Trophoblast cell (in vitro differentiated cells and primary cell): ENCODE results near the gene HOXD10.

ENCODE experiments used
- DNase-seq, 2 donors: peaks; one replicate each; pipeline ENCODE4 v3.0.0-alpha.2; 2016
- H2AFZ ChIP-seq: 2 replicates; pipeline ENCODE4 v1.6.1; 2013; ENCODE audit warnings: low read length, moderate library complexity, mild to moderate bottlenecking; ENCODE audit not compliant: insufficient read depth, poor library complexity
- H2AK5ac ChIP-seq: 2 replicates; pipeline ENCODE4 v1.6.1; 2013; ENCODE audit warnings: mild to moderate bottlenecking, low read length
- H2BK120ac ChIP-seq: 2 replicates; pipeline ENCODE4 v1.6.1; 2013; ENCODE audit warnings: low read length, mild to moderate bottlenecking, moderate library complexity; ENCODE audit not compliant: insufficient read depth, poor library complexity
- H2BK12ac ChIP-seq: 2 replicates; pipeline ENCODE4 v1.6.1; 2013; ENCODE audit warnings: mild to moderate bottlenecking, low read length, moderate library complexity
- H2BK5ac ChIP-seq: 2 replicates; pipeline ENCODE4 v1.6.1; 2013; ENCODE audit warnings: low read length, low read depth, moderate library complexity, mild to moderate bottlenecking; ENCODE audit not compliant: poor library complexity
- H3K14ac ChIP-seq: 2 replicates; pipeline ENCODE4 v1.6.1; 2013; ENCODE audit warnings: mild to moderate bottlenecking, low read length
- H3K18ac ChIP-seq: 2 replicates; pipeline ENCODE4 v1.6.1; 2013; ENCODE audit warnings: mild to moderate bottlenecking, low read length
- H3K23ac ChIP-seq: 2 replicates; pipeline ENCODE4 v1.6.1; 2013; ENCODE audit warnings: low read length
- H3K27ac ChIP-seq: 2 replicates; pipeline ENCODE4 v1.5.1; 2013; ENCODE audit warnings: low read depth, mild to moderate bottlenecking, inconsistent platforms, low read length, moderate library complexity
- H3K27me3 ChIP-seq: 2 replicates; pipeline ENCODE4 v1.6.1; 2013; ENCODE audit warnings: inconsistent platforms, mild to moderate bottlenecking, low read length, moderate library complexity; ENCODE audit not compliant: insufficient read depth
- H3K36me3 ChIP-seq, 2 experiments: 1 replicate in 1 of 2; 2 replicates in 1 of 2; pipeline ENCODE4 v1.6.1; 2013; ENCODE audit warnings: low read length in 2 of 2, mild to moderate bottlenecking in 2 of 2, moderate library complexity in 1 of 2; ENCODE audit not compliant: insufficient read depth in 2 of 2, control insufficient read depth in 1 of 2
- H3K4ac ChIP-seq: 2 replicates; pipeline ENCODE4 v1.6.1; 2013; ENCODE audit warnings: low read depth, mild to moderate bottlenecking, low read length, moderate library complexity
- H3K4me1 ChIP-seq, 2 experiments: 1 replicate in 1 of 2; 2 replicates in 1 of 2; pipeline ENCODE4 v1.6.1; 2013; ENCODE audit warnings: low read length in 2 of 2, mild to moderate bottlenecking in 2 of 2, moderate library complexity in 1 of 2; ENCODE audit not compliant: insufficient read depth in 2 of 2, control insufficient read depth in 1 of 2
- H3K4me2 ChIP-seq: 2 replicates; pipeline ENCODE4 v1.6.1; 2013; ENCODE audit warnings: inconsistent platforms, mild to moderate bottlenecking, low read length, moderate library complexity
- H3K4me3 ChIP-seq: 2 replicates; pipeline ENCODE4 v1.5.1; 2013; ENCODE audit warnings: mild to moderate bottlenecking, low read depth, low read length, inconsistent platforms
- H3K79me1 ChIP-seq: one replicate; pipeline ENCODE4 v1.6.1; 2013; ENCODE audit warnings: low read length
- H3K79me2 ChIP-seq: 2 replicates; pipeline ENCODE4 v1.6.1; 2013; ENCODE audit warnings: low read length, mild to moderate bottlenecking; ENCODE audit not compliant: control insufficient read depth, insufficient read depth, poor library complexity
- H3K9ac ChIP-seq: 2 replicates; pipeline ENCODE4 v1.6.1; 2013; ENCODE audit warnings: mild to moderate bottlenecking, low read length
- H3K9me3 ChIP-seq: 2 replicates; pipeline ENCODE4 v1.6.1; 2013; ENCODE audit warnings: low read depth, mild to moderate bottlenecking, control low read depth, inconsistent platforms, low read length; ENCODE audit not compliant: insufficient read depth
- H4K12ac ChIP-seq: 2 replicates; pipeline ENCODE4 v1.6.1; 2013; ENCODE audit warnings: low read depth, mild to moderate bottlenecking, low read length, moderate library complexity
- H4K8ac ChIP-seq: 2 replicates; pipeline ENCODE4 v1.6.1; 2013; ENCODE audit warnings: low read depth, mild to moderate bottlenecking, low read length, moderate library complexity
- H4K91ac ChIP-seq: one replicate; pipeline ENCODE4 v1.6.1; 2013; ENCODE audit warnings: low read depth, mild to moderate bottlenecking, low read length, moderate library complexity
- WGBS: extraction: QIAGEN DNeasy Blood & Tissue Kit; methylation state at CpG from one replicate; pipeline ENCODE4 v1.1.7; 2013; ENCODE audit warnings: missing lambda C conversion rate; ENCODE audit not compliant: insufficient read length, insufficient coverage; ENCODE audit errors: extremely low coverage; 5-methylcytosine and 5-hydroxymethylcytosine counted together

Gene HOXD10

GRCh38 chr2:176105730-176106580 lies 10.6 kb upstream of the HOXD10 start:
- Histone ChIP-seq H3K14ac (no peak overlapping the region), H3K9ac (no peak overlapping the region), H3K79me1 (peaks cover 4% of the 10 kb centered on the region), H3K27me3 (peaks cover 84% of the 10 kb centered on the region), H3K18ac (no peak overlapping the region), H3K9me3 (peaks cover 7% of the 10 kb centered on the region), H2AFZ (no peak overlapping the region), H3K4me3 (peak overlapping the region; percentile 26), H2BK120ac (no peak overlapping the region), H2BK12ac (no peak overlapping the region), H3K4me1 (peaks cover 7 to 13% of the 10 kb centered on the region in 2 experiments), H3K27ac (no peak overlapping the region), H4K12ac (no peak overlapping the region), H3K36me3 (no peaks in the 10 kb centered on the region), H3K4ac (no peak overlapping the region), H4K91ac (no peak overlapping the region), H2AK5ac (no peak overlapping the region), H4K8ac (no peak overlapping the region), H3K23ac (no peak overlapping the region), H3K79me2 (no peaks in the 10 kb centered on the region), H2BK5ac (no peak overlapping the region), H3K4me2 (peak overlapping the region; percentile 60)
- DNase-seq: no peak
- no CpG with 5 or more reads among the region's 25 CpGs for WGBS

GRCh38 chr2:176106581-176107539 lies 9.7 kb upstream of the HOXD10 start, which contains the start of gene HOXD11:
Gene HOXD11, plus strand, starts transcription at chr2:176107280. Its CDS starts 76 bp downstream, at chr2:176107356.
- Histone ChIP-seq H2BK120ac (no peak within 1 kb of the TSS), H3K27ac (no peak within 1 kb of the TSS), H3K4ac (no peak within 1 kb of the TSS), H2AK5ac (no peak within 1 kb of the TSS), H4K91ac (no peak within 1 kb of the TSS), H4K8ac (no peak within 1 kb of the TSS), H3K4me1 (peaks cover 7 to 13% of the 10 kb centered on the region in 2 experiments), H3K36me3 (no peaks in the 10 kb centered on the region), H3K4me2 (peak within 1 kb of the TSS; percentile 60), H4K12ac (no peak within 1 kb of the TSS), H2BK12ac (no peak within 1 kb of the TSS), H3K9me3 (peaks cover 8% of the 10 kb centered on the region), H3K23ac (no peak within 1 kb of the TSS), H3K9ac (no peak within 1 kb of the TSS), H2BK5ac (no peak within 1 kb of the TSS), H3K27me3 (peaks cover 76% of the 10 kb centered on the region), H3K79me2 (no peaks in the 10 kb centered on the region), H3K79me1 (peaks cover 4% of the 10 kb centered on the region), H3K18ac (no peak within 1 kb of the TSS), H3K14ac (no peak within 1 kb of the TSS), H3K4me3 (peak within 1 kb of the TSS; percentile 60), H2AFZ (no peak within 1 kb of the TSS)
- DNase-seq: peak; percentile 15 to 51
- WGBS: no CpG with 5 or more reads among the region's 85 CpGs

GRCh38 chr2:176107731-176108181 lies 8.8 kb upstream of the HOXD10 start:
- Histone ChIP-seq H3K4ac (no peak overlapping the region), H3K9ac (no peak overlapping the region), H3K79me1 (peaks cover 4% of the 10 kb centered on the region), H2AK5ac (no peak overlapping the region), H3K18ac (no peak overlapping the region), H4K12ac (no peak overlapping the region), H3K27me3 (peaks cover 78% of the 10 kb centered on the region), H3K23ac (no peak overlapping the region), H3K14ac (no peak overlapping the region), H2AFZ (no peak overlapping the region), H2BK5ac (no peak overlapping the region), H3K79me2 (no peaks in the 10 kb centered on the region), H2BK120ac (no peak overlapping the region), H3K4me2 (peak overlapping the region; percentile 44), H3K4me3 (no peak overlapping the region), H4K8ac (no peak overlapping the region), H2BK12ac (no peak overlapping the region), H3K36me3 (no peaks in the 10 kb centered on the region), H3K9me3 (peaks cover 14% of the 10 kb centered on the region), H4K91ac (no peak overlapping the region), H3K27ac (no peak overlapping the region), H3K4me1 (peaks cover 7 to 13% of the 10 kb centered on the region in 2 experiments)
- no peak for DNase-seq
- no CpG with 5 or more reads among the region's 59 CpGs for WGBS

GRCh38 chr2:176109192-176109901 lies 7.2 kb upstream of the HOXD10 start:
- Histone ChIP-seq H2BK12ac (no peak overlapping the region), H3K27ac (no peak overlapping the region), H2BK5ac (no peak overlapping the region), H3K9me3 (peaks cover 15% of the 10 kb centered on the region), H3K79me2 (no peaks in the 10 kb centered on the region), H3K9ac (no peak overlapping the region), H3K18ac (no peak overlapping the region), H3K4ac (no peak overlapping the region), H2AK5ac (no peak overlapping the region), H3K14ac (no peak overlapping the region), H3K27me3 (peaks cover 81% of the 10 kb centered on the region), H4K12ac (no peak overlapping the region), H3K36me3 (no peaks in the 10 kb centered on the region), H4K91ac (no peak overlapping the region), H2BK120ac (no peak overlapping the region), H3K4me1 (peaks cover 7 to 10% of the 10 kb centered on the region in 2 experiments), H3K4me3 (no peak overlapping the region), H3K79me1 (peaks cover 4% of the 10 kb centered on the region), H3K4me2 (no peak overlapping the region), H2AFZ (no peak overlapping the region), H3K23ac (no peak overlapping the region), H4K8ac (no peak overlapping the region)
- WGBS: no CpG with 5 or more reads among the region's 26 CpGs
- no peak for DNase-seq
